Measurements from ENCODE around the gene CATSPERZ.

CATSPERZ gene

DNA sequence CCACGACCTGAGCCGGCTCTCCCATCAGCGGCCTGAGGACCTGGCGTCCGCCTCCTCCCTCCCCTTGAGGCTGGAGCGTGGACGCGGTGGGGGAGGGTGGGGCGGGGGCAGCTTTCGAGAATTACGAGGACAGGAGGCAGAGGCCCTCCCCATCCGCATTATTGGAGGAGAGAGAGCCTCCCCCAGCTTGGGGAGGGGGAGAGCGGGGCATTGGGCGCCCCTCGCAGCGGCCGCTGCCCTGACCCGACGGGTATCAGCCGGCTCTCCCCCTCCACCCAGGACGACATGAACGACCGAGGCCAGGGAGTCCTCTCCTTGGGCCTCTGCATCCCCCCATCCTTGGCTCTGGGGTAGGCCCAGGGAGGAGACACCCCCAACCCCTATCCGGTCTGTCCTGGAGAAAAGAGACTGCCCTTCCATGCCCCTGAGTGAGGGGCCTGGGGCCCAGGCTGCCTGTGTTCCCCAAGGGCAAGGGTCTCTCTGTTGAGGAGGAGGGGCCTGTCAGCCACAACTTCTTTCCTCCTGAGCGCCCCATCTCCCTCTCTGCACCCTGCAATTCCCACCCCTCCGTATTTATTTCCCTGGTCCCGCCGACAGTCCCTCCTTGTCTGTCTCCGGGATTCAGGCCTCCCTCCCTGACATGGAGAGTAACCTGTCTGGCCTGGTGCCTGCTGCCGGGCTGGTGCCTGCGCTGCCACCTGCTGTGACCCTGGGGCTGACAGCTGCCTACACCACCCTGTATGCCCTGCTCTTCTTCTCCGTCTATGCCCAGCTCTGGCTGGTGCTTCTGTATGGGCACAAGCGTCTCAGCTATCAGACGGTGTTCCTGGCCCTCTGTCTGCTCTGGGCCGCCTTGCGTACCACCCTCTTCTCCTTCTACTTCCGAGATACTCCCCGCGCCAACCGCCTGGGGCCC lies 14.0 kb upstream of the CATSPERZ start:
- DNase-seq: no peak

DNA sequence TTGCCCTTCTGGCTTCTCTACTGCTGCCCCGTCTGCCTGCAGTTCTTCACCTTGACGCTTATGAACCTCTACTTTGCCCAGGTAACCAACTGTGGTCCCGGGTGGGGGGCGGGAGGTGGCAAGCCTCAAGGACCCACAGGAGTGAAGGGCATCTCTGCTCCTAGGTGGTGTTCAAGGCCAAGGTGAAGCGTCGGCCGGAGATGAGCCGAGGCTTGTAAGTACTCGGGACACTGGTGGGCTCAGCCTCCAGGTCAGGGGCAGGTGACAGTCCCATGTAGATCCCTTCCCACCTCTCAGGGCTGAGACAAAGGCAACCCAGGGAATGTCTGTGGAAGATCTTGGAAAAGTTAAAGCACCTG lies 13.4 kb upstream of the CATSPERZ start:
- no peak for DNase-seq

DNA sequence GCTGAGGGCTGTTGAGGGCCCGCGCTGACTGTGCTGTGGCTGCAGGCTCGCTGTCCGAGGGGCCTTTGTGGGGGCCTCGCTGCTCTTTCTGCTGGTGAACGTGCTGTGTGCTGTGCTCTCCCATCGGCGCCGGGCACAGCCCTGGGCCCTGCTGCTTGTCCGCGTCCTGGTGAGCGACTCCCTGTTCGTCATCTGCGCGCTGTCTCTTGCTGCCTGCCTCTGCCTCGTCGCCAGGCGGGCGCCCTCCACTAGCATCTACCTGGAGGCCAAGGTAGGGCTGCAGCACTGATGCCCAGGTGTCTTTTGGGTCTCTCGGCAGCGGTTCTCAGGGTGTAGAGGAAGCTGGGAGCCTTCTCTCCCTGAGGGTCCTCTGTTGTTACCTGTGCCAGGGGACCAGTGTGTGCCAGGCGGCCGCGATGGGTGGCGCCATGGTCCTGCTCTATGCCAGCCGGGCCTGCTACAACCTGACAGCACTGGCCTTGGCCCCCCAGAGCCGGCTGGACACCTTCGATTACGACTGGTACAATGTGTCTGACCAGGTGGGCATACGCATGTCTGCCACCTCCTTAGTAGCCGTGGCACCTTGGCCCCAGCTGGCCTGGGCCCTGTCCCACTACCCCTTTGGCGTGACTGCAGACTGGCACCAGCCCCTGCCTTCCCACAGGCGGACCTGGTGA lies 12.3 kb upstream of the CATSPERZ start:
- DNase-seq: no peak

- DNase-seq: no peak
Observed at GRCh38 chr11:64288353-64288750, 11.8 kb upstream of the CATSPERZ start.

GRCh38 chr11:64289002-64289564 lies 11.1 kb upstream of the CATSPERZ start:
- no peak for DNase-seq

DNA sequence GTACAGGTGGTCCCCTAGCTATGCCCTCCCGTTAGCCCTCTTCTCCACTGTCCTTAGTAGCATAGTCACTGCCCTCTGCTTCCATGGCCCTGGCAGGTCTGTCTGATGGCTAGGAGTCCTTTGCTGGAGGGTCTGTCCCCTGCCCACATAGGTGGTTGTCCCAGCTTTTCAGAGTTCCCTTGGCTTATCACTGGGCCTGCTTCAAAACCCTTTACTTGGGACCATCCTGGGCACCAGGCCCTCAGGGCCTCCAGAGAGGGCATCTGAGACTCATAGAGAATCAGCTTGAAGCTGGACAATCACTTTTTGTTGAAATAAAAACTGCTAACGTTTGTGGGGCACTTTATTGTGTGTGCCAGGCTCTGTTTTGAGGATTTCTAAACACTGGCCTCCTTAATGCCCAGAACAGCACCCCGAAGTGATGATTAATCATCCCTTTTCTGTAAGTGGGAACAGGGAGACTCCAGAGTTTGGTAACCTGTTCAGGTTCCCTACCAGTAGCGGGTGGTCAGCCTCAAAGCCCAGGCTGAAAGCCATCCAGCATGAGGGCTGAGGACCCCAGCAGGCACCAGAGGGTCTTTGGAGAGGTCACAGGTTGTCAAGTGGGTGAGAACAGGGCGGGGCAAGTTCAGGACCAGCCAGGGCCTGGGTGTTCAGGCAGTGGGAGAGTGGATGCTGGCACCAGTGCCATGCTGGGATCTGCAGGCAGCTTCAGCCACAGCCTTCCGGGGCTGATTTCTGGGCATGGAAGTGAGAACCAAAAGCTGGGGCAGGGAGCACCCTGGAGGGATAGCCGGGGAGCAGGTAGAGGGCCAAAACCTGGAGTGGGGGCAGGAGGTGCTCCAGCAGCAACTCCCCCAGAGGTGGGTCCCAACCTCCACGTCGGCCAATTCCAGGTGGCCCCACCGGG lies 9.6 kb upstream of the CATSPERZ start:
- no peak for DNase-seq

DNA sequence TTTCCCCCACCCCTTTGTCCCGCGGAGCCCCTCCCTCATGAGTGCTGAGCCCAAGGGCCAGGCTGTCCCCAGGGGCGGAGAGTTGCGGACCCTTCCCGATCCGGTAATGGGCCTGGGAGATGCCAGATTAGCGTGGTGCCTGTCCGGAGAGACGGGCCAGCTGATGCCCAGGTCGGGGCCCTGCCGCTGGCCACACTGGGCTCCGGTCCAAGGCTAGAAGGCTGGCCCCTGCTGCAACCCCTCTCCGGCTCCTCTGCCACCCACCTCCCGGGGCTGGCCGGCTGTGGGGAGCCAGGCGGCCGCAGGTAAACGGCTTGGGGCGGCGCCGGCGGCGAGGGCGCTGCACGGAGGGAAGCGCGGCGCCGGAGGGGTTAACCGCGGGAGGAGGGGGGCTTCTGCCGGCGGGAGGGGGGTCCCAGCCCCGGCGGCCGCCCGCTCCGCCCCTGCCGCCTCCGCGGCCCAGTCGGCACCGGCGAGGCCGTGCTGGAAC lies 8.9 kb upstream of the CATSPERZ start, which contains the start of gene KCNK4:
Gene KCNK4 (plus strand): TSS at position 41 of the 490 bp plus-strand sequence. CDS start 1,717 bp downstream, outside the sequence.
- no peak for DNase-seq

GRCh38 chr11:64291752-64292459 lies 8.3 kb upstream of the CATSPERZ start:
- DNase-seq: no peak

DNA sequence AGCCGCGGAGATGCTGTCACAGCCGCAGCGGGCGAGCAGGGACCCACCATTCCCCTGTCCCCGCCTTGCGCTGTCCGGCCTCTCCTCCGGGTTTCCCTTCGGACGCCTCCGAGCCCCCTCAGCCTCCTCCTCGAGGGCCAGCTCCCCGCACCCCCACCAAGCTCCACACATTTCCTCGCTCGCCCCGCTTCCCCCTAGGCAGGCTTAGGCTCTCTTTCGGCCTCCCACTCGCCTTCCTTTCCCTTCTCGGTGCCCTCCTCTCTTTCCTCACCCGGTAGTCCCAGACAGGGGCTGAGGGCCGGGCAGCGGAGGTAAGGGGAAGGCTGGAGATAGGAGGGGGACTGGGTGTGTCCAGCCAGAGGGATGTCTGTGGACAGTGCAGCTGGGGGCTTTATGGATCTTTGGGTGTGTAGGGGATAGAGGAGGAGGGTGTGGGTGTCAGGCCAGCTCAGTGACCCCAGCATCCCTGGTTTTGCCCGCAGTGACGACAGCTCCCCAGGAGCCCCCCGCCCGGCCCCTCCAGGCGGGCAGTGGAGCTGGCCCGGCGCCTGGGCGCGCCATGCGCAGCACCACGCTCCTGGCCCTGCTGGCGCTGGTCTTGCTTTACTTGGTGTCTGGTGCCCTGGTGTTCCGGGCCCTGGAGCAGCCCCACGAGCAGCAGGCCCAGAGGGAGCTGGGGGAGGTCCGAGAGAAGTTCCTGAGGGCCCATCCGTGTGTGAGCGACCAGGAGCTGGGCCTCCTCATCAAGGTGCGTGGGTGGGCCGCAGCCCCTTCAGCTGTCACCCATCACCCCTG lies 7.5 kb upstream of the CATSPERZ start:
- DNase-seq: no peak

GRCh38 chr11:64294774-64295173 lies 5.4 kb upstream of the CATSPERZ start:
- DNase-seq: no peak

DNA sequence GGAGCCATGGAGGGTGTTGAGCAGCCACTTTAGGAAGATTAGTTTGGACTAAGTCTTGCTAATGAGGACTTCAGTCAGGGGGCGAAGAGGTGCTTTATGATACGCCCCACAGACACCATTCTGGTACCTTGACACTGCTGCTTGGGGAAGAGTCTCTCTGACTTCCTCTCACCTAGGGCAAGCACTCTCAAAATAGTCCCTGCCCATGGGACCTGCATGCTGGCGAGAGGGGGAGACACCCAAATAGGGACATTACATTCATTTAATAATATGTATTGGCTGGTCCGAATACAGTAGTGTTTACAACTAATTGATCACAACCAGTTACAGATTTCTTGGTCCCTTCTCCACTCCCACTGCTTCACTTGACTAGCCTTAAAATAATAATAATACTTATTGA lies 4.4 kb upstream of the CATSPERZ start:
- no peak for DNase-seq

- no peak for DNase-seq
Observed at GRCh38 chr11:64296236-64296635, 3.9 kb upstream of the CATSPERZ start.

DNA sequence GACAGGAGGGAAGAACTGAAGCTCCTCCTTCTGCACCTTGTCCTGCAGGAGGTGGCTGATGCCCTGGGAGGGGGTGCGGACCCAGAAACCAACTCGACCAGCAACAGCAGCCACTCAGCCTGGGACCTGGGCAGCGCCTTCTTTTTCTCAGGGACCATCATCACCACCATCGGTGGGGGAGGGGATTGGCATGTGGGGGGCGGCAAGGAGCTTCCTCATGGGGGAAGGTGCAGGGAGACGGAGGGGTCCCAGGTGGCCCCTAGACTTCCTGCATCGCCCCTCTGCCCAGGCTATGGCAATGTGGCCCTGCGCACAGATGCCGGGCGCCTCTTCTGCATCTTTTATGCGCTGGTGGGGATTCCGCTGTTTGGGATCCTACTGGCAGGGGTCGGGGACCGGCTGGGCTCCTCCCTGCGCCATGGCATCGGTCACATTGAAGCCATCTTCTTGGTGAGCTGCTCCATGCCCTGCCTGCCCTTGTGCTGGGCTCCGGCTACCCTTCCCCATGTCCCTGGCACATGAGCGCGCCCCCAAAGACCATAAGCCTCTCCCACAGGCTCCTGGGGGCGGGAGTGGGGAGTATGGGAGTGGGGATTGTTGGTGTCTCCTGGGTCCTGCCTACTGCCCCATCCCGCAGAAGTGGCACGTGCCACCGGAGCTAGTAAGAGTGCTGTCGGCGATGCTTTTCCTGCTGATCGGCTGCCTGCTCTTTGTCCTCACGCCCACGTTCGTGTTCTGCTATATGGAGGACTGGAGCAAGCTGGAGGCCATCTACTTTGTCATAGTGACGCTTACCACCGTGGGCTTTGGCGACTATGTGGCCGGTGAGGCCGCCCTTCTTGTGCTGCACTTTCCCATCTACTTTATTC lies 3.1 kb upstream of the CATSPERZ start:
- no peak for DNase-seq

GRCh38 chr11:64297699-64298358 lies 2.3 kb upstream of the CATSPERZ start:
- DNase-seq: no peak

DNA sequence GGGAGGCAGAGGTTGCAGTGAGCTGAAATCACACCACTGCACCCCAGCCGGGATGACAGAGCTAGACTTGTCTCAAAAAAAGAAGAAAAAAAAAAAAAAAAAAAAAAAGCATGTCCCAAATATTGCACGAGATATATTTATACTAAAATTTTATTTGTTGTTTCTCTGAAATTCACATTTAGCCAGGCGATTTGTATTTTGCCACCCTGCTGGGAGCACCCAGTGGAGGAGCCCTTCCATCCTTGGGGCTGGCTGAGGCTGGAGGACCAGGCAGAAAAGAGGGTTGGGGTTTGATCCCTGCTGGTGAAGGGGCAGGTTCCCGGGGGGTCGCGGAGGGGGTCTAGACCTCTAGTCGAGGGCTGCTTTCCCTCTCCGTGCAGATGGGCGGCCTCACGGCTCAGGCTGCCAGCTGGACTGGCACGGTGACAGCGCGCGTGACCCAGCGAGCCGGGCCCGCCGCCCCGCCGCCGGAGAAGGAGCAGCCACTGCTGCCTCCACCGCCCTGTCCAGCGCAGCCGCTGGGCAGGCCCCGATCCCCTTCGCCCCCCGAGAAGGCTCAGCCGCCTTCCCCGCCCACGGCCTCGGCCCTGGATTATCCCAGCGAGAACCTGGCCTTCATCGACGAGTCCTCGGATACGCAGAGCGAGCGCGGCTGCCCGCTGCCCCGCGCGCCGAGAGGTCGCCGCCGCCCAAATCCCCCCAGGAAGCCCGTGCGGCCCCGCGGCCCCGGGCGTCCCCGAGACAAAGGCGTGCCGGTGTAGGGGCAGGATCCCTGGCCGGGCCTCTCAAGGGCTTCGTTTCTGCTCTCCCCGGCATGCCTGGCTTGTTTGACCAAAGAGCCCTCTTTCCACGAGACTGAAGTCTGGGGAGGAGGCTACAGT lies 952 bp upstream of the CATSPERZ start:
- no peak for DNase-seq

- DNase-seq: no peak
Observed at GRCh38 chr11:64303109-64304031, 3.2 kb downstream of the CATSPERZ start.

DNA sequence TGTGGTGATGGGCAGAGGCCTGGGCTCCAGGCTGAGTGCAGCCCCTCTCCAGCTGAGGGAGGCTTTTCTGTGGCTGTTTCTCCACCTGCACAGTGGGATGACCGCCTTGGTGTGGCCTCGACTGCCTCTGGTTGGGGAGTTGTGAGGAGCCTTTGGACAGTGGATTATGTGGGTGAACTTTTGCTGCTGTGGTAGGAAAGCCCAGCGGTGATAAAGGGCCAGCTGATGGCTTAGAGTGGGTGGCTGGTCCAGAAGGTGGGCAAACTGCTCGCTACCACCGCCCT lies 3.8 kb downstream of the CATSPERZ start:
- no peak for DNase-seq

Data from NCI-H226 (cell line).